Neural cell (in vitro differentiated cells): ENCODE measurements around the gene CLCN4. TPM values are rescaled to one million over a fixed set of nuclear protein-coding genes. Genes with fewer than 3 reads are reported as not detected.

Source experiments
- H2AFZ ChIP-seq: fragments of 200-600, 300-800 bp; sonication (generic), shearing (Covaris generic); 2 replicates; pipeline ENCODE4 v1.6.0; 2014; ENCODE audit warnings: low read depth, mild to moderate bottlenecking, antibody characterized with exemption, low read length, moderate library complexity
- H3F3A ChIP-seq: fragments of 200-600 bp; shearing (Covaris generic); 2 replicates; pipeline ENCODE4 v1.6.1; 2016; ENCODE audit warnings: mild to moderate bottlenecking, moderate library complexity, mixed read lengths, antibody characterized with exemption, low read length; ENCODE audit not compliant: insufficient read depth, poor library complexity, severe bottlenecking
- H3K27ac ChIP-seq: fragments of 200-600, 300-800 bp; sonication (generic), shearing (Covaris generic); 2 replicates; pipeline ENCODE4 v1.5.1; 2014; ENCODE audit warnings: mild to moderate bottlenecking, low read length, moderate library complexity
- H3K27me3 ChIP-seq: fragments of 300-800, 200-600 bp; sonication (generic), shearing (Covaris generic); 2 replicates; pipeline ENCODE4 v1.6.0; 2014; ENCODE audit warnings: mild to moderate bottlenecking, low read depth, low read length, moderate library complexity; ENCODE audit not compliant: insufficient read depth
- H3K36me3 ChIP-seq: fragments of 300-800, 200-600 bp; sonication (generic), shearing (Covaris generic); 2 replicates; pipeline ENCODE4 v1.5.1; 2014; ENCODE audit warnings: mild to moderate bottlenecking, antibody characterized with exemption, low read length, moderate library complexity; ENCODE audit not compliant: insufficient read depth
- H3K4me2 ChIP-seq: fragments of 300-800, 200-600 bp; sonication (generic), shearing (Covaris generic); 2 replicates; pipeline ENCODE4 v1.6.0; 2014; ENCODE audit warnings: mild to moderate bottlenecking, low read length
- H3K4me3 ChIP-seq: fragments of 300-800, 200-600 bp; sonication (generic), shearing (Covaris generic); 2 replicates; pipeline ENCODE4 v1.5.1; 2014; ENCODE audit warnings: mild to moderate bottlenecking, low read length, moderate library complexity
- H3K79me2 ChIP-seq: fragments of 200-600 bp; shearing (Covaris generic); replicated peaks from 2 replicates; pipeline ENCODE4 v1.6.0; 2014; ENCODE audit warnings: mild to moderate bottlenecking, low read length, moderate library complexity; ENCODE audit not compliant: insufficient read depth
- H3K9ac ChIP-seq: fragments of 300-800, 200-600 bp; sonication (generic), shearing (Covaris generic); 2 replicates; pipeline ENCODE4 v1.6.1; 2016; ENCODE audit warnings: mild to moderate bottlenecking, low read length, mixed read lengths
- H3K9me2 ChIP-seq: fragments of 200-600 bp; shearing (Covaris generic); 2 replicates; pipeline ENCODE4 v1.6.1; 2016; ENCODE audit warnings: mild to moderate bottlenecking, low read length, mixed read lengths; ENCODE audit not compliant: insufficient read depth
- H3K9me3 ChIP-seq: fragments of 200-600, 300-800 bp; sonication (generic), shearing (Covaris generic); 2 replicates; pipeline ENCODE4 v1.6.1; 2016; ENCODE audit warnings: mild to moderate bottlenecking, mixed run types, low read length, moderate library complexity, mixed read lengths
- H4K20me1 ChIP-seq: fragments of 200-600 bp; shearing (Covaris generic); 2 replicates; pipeline ENCODE4 v1.6.1; 2016; ENCODE audit warnings: mild to moderate bottlenecking, mixed run types; ENCODE audit not compliant: insufficient read depth
- EP300 ChIP-seq: fragments of 450-650 bp; conservative IDR thresholded peaks from 2 replicates; pipeline ENCODE4 v1.6.1; 2014; ENCODE audit warnings: antibody characterized with exemption, mild to moderate bottlenecking, moderate library complexity; ENCODE audit not compliant: poor library complexity, severe bottlenecking
- EZH2 ChIP-seq: fragments of 200-600, 300-800 bp; shearing (Covaris generic), sonication (generic); IDR thresholded peaks from 2 replicates; pipeline ENCODE4 v1.6.1; 2014; ENCODE audit warnings: antibody characterized with exemption, low read length, borderline replicate concordance, mild to moderate bottlenecking; ENCODE audit not compliant: insufficient read depth, poor library complexity, severe bottlenecking
- MXI1 ChIP-seq: fragments of 450-650 bp; conservative IDR thresholded peaks from 2 replicates; pipeline ENCODE4 v1.6.1; 2014; ENCODE audit warnings: antibody characterized with exemption, mild to moderate bottlenecking; ENCODE audit not compliant: poor library complexity, severe bottlenecking
- POLR2AphosphoS5 ChIP-seq: IDR thresholded peaks from 2 replicates; pipeline ENCODE4 v1.6.1; 2012
- RAD21 ChIP-seq: fragments of 450-650 bp; conservative IDR thresholded peaks from 2 replicates; pipeline ENCODE4 v1.6.1; 2014; ENCODE audit warnings: antibody characterized with exemption, mild to moderate bottlenecking, moderate library complexity
- SMC3 ChIP-seq: fragments of 450-650 bp; conservative IDR thresholded peaks from 2 replicates; pipeline ENCODE4 v1.6.1; 2014; ENCODE audit warnings: antibody characterized with exemption, mild to moderate bottlenecking, moderate library complexity; ENCODE audit not compliant: poor library complexity
- TAF1 ChIP-seq: IDR thresholded peaks from 2 replicates; pipeline ENCODE4 v1.6.1; 2012; ENCODE audit warnings: low read depth
- polyA plus RNA-seq: library from polyadenylated mRNA; depleted of rRNA; stranded (reverse); fragments of >200 nt; gene quantifications from 2 replicates; pipeline ENCODE4 v1.2.3, GENCODE V29; 2014
- TF ChIP-seq, protein P1 (sequence below): fragments of 450-650 bp; IDR thresholded peaks from 2 replicates; pipeline ENCODE4 v1.5.1; 2014; ENCODE audit warnings: antibody characterized with exemption, mild to moderate bottlenecking, moderate library complexity; ENCODE audit not compliant: poor library complexity, severe bottlenecking
- TF ChIP-seq, protein P2 (sequence below): IDR thresholded peaks from 2 replicates; pipeline ENCODE4 v1.6.1; 2012; ENCODE audit warnings: borderline replicate concordance

Gene CLCN4
- polyA plus RNA-seq, 1 donor from 2014 or later: 21.4 TPM

DNA sequence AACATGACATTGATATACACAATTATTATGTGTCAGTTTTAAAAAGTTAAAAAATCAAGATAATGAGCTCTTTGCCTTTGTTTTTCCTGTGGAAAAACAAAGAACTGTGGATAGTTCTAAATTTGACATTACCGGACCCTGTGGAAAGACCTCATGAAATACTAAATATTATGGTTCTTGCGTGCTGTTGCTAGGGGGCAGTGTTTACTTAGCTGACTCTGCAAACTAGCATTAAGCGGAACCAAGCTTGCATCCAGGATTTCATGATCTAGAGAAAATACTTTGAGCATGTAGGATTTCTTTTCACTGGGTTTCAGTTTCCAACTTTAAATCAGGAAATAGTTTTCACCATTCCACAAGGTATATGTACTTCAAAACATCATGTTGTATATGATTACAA lies 33.6 kb downstream of the CLCN4 start:
- no peak overlapping the region for H3K27ac ChIP-seq
- H3K9me3 ChIP-seq: no peaks in the 10 kb centered on the region
- no peaks in the 10 kb centered on the region for H3K9me2 ChIP-seq
- H4K20me1 ChIP-seq: no peaks in the 10 kb centered on the region
- no peaks in the 10 kb centered on the region for H3K79me2 ChIP-seq
- no peak overlapping the region for H3K4me2 ChIP-seq
- no peak overlapping the region for H2AFZ ChIP-seq
- no peak for TF ChIP-seq TAF1
- peak; percentile 88 for TF ChIP-seq SMC3
- TF ChIP-seq, protein P1, sequence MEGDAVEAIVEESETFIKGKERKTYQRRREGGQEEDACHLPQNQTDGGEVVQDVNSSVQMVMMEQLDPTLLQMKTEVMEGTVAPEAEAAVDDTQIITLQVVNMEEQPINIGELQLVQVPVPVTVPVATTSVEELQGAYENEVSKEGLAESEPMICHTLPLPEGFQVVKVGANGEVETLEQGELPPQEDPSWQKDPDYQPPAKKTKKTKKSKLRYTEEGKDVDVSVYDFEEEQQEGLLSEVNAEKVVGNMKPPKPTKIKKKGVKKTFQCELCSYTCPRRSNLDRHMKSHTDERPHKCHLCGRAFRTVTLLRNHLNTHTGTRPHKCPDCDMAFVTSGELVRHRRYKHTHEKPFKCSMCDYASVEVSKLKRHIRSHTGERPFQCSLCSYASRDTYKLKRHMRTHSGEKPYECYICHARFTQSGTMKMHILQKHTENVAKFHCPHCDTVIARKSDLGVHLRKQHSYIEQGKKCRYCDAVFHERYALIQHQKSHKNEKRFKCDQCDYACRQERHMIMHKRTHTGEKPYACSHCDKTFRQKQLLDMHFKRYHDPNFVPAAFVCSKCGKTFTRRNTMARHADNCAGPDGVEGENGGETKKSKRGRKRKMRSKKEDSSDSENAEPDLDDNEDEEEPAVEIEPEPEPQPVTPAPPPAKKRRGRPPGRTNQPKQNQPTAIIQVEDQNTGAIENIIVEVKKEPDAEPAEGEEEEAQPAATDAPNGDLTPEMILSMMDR: peak; percentile 75
- TF ChIP-seq RAD21: peak; percentile 85
- no peaks in the 10 kb centered on the region for H3F3A ChIP-seq
- no peaks in the 10 kb centered on the region for H3K36me3 ChIP-seq
- no peak overlapping the region for H3K9ac ChIP-seq
- no peaks in the 10 kb centered on the region for H3K27me3 ChIP-seq
- H3K4me3 ChIP-seq: no peak overlapping the region

DNA sequence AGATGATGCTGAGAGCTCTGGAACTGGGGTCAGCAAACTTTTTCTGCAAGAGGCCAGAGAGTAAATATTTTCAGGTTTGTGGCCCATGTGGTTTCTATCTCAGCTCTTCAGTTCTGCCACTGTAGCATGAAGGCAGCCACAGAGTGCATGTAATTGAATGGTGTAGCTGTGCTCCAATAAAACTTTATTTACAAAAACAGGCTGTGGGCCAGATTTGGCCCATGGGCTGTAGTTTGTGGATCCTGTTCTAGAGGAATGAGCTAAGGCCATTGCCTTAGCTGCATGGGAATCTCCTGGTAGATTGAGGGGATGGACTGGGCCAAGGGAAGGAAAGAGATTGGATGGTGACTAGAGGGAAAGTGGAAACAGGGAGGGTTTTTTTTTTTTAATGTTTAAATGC lies 36.8 kb downstream of the CLCN4 start:
- H3K4me3 ChIP-seq: no peak overlapping the region
- no peak overlapping the region for H3K27ac ChIP-seq
- H4K20me1 ChIP-seq: no peaks in the 10 kb centered on the region
- no peaks in the 10 kb centered on the region for H3K9me3 ChIP-seq
- H3F3A ChIP-seq: no peaks in the 10 kb centered on the region
- H3K4me2 ChIP-seq: no peak overlapping the region
- no peak overlapping the region for H3K9ac ChIP-seq
- H3K36me3 ChIP-seq: no peaks in the 10 kb centered on the region
- TF ChIP-seq SMC3 (no peak), RAD21 (no peak), EZH2 (no peak), EP300 (no peak), MXI1 (no peak), TAF1 (no peak), POLR2AphosphoS5 (no peak)
- TF ChIP-seq, protein P1: no peak
- TF ChIP-seq, protein P2, sequence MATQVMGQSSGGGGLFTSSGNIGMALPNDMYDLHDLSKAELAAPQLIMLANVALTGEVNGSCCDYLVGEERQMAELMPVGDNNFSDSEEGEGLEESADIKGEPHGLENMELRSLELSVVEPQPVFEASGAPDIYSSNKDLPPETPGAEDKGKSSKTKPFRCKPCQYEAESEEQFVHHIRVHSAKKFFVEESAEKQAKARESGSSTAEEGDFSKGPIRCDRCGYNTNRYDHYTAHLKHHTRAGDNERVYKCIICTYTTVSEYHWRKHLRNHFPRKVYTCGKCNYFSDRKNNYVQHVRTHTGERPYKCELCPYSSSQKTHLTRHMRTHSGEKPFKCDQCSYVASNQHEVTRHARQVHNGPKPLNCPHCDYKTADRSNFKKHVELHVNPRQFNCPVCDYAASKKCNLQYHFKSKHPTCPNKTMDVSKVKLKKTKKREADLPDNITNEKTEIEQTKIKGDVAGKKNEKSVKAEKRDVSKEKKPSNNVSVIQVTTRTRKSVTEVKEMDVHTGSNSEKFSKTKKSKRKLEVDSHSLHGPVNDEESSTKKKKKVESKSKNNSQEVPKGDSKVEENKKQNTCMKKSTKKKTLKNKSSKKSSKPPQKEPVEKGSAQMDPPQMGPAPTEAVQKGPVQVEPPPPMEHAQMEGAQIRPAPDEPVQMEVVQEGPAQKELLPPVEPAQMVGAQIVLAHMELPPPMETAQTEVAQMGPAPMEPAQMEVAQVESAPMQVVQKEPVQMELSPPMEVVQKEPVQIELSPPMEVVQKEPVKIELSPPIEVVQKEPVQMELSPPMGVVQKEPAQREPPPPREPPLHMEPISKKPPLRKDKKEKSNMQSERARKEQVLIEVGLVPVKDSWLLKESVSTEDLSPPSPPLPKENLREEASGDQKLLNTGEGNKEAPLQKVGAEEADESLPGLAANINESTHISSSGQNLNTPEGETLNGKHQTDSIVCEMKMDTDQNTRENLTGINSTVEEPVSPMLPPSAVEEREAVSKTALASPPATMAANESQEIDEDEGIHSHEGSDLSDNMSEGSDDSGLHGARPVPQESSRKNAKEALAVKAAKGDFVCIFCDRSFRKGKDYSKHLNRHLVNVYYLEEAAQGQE: no peak
- no peaks in the 10 kb centered on the region for H3K27me3 ChIP-seq
- no peaks in the 10 kb centered on the region for H3K9me2 ChIP-seq
- H2AFZ ChIP-seq: no peak overlapping the region
- no peaks in the 10 kb centered on the region for H3K79me2 ChIP-seq
